HG03575 (cell line): ENCODE measurements around the gene SOBP.

Source experiments
- ATAC-seq: cut with Tn5 transposase; IDR thresholded peaks from one replicate; pipeline ENCODE4 v1.9.1; 2021; ENCODE audit not compliant: unreplicated experiment, insufficient number of reproducible peaks, low FRiP score; ENCODE audit errors: extremely low read depth

The SOBP gene

DNA sequence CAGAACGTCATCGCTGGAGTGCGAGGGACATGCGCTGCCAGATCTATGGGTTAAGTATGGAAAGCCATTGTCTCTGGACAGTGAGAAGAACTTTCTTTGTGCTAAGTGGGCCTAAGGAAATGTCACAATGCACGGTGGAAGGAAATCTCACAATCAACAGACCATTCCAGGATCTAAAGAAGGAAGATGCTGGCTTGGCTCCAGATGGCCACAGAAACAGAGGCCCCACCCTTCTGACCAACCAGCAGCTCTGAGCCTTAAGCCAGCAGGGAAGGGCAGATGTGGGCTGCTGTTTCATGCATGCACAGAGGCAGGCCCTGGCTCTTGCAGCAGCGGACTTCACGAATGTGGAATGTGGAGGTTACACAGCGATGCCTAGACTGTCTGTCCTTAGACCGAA is 156.3 kb downstream of the SOBP start:
- ATAC-seq: no peak

DNA sequence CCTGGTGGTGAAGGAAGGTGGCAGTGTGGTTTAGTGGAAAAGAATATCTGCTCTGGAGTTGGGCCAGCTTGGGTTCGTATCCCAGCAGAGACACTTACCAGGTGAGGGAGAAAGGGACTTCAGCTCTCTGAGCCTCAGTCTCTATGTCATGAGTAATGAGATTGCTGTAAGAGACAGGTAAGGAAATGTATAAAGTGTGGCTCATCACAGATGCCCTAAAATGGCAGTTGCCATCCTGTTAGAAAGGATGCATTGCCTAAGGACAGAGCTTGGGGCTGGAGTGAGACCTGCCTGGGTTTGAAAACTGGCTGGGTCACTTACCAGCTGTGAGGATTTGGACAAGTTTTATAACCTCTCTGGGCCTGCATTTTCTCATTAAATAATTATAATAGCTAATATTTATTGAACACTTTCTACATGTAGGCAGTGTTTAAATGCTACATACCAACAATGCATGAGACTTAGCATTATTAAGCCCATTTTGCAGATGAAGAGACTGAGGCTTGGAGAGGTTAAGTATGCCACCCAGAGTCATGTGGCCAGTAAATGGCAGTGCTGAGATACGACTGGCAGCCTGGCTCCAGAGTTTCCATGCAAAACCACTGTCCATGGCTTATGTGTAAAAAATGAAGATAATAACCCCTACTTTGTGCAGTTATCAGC is 157.0 kb downstream of the SOBP start:
- no peak for ATAC-seq

DNA sequence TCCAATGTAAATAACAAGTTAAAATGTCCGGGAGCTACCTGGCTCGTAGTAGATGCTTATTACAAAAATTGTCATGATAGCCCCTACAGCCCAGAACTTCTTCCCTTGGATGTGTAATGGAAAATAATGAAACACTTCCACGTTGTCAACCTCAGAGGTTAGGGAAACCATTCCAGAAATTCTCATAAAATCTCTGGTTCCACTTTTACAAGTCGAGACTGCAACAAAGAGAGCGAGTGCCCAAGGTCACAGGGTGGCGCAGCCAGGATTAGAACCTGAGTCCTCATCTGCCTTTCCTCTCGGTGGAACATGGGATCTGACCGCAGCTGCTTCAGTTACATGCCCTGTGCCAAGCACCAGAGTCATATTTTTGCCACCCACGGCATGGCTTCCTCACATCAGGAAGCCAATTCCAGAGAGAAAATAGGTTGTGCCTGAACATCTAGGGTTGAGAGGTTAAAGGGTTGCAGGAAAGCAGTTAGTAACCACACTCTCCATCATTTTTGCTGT is 157.6 kb downstream of the SOBP start:
- ATAC-seq: no peak

DNA sequence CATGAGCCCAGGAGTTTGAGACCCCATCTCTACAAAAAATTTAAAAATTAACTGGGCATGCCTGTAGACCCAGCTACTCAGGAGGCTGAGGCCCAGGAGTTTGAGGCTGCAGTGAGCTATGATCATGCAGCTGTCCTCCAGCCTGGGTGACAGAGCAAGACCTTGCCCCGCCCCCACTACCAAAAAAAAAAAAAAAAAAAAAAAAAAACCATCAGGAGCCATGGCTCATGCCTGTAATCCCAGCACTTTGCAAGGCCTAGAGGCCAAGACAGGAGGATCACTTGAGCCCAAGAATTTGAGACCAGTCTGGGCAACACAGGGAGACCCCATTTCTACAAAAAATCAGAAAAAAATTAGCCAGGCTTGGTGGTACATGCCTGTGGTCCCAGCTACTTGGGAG is 159.1 kb downstream of the SOBP start:
- ATAC-seq: no peak

DNA sequence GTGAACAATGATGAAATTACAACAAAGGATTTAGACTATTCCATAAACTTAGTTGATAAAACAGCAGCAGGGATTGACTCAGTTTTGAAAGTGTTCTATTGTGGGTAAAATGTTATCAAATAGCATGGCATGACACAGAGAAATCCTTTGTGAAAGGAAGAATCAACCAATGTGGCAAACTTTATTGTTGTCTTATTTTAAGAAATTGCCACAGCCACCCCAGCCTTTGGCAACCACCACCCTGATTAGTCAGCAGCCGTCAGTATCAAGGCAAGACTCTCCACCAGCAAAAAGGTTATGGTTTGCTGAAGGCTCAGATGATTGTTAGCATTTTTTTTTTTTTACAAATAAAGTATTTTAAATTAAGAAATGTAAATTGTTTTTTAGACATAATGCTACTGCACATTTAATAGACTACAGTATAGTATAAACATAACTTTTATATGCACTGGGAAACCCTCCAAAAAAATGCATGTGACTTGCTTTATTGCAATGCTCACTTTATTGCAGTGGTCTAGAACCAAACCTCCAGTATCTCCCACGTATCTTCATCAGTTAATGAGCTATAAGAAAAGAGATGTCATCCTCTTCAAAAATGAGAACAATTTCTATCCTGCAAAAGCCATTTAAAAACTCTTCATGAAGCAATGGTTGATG is 162.7 kb downstream of the SOBP start:
- ATAC-seq: no peak

DNA sequence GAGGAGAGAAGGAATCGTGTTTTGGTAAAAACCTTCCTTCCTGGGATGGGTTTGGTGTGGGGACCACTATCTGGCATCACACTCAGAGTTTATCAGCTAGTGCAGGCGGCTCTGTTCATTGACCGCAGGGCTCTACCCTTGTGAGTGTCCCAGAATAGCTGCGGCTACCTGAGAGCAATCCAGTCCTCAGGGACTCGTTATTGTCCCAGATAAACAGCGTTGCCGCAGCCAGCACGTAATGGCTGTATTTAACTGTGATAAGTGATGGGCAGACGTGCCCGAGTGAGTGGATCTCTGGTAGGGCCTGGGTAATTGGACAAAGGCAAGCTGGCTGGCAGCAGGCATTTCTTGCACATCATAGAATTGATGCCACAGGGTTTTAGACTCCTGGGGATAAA is 163.3 kb downstream of the SOBP start:
- no peak for ATAC-seq

DNA sequence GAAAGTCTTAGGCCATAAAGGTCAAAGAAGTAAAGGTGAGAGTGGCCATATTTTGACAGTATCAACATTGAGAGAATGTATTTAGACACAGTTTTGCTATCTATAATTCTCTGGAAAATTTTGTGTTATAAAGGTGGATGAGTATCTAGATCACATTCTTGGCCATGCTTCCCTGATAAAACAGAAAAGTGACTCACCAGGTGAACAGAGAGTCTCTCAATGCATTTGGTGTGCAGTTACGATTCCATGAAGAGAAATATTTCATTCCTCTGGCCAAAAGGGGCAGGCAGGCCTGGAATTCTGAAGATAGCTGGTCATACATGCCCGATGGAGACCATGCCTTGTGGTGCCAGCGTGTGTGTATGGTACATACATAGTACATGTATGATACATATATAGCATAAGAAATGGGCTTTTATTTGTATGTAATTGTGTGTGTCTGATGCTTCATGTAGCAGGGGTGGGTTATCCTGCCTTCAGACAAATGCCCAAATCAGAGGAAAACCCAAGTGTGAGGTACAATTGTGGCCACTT is 164.0 kb downstream of the SOBP start:
- no peak for ATAC-seq

DNA sequence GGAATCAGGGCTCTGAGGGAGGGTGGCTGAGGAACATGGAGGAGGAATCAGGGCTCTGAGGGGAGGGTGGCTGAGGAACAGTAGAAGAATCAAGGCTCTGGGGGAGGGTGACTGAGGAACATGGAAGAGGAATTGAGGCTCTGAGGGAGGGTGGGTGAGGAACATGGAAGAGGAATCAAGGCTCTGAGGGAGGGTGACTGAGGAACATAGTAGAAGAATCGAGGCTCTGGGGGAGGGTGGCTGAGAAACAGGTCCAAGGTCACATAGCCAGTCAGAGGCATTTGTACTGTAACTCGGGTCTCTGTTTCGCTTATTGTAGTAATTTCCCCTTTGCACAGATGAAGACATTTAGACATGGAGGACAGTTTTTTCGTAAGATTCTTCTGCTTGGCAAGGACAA is 164.8 kb downstream of the SOBP start:
- no peak for ATAC-seq

DNA sequence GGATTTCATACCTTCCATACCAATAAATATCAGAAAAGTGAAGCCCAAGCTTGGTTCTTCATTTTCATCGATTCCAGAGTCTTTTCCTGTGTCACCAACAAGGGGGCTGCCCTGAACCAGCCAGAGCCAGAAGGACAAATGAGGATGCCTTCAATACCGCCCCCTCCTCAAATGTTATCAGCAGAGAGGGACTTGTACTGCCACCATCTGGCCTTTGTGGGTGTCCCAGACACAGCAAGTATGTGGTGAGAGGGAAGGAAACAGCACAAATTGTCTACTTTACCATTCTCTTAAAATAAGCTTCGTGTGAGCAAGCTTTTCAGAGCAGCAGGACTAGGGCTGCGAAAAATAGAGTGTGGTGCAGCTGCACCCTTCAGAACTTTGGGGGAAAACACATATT is 165.3 kb downstream of the SOBP start:
- ATAC-seq: no peak

DNA sequence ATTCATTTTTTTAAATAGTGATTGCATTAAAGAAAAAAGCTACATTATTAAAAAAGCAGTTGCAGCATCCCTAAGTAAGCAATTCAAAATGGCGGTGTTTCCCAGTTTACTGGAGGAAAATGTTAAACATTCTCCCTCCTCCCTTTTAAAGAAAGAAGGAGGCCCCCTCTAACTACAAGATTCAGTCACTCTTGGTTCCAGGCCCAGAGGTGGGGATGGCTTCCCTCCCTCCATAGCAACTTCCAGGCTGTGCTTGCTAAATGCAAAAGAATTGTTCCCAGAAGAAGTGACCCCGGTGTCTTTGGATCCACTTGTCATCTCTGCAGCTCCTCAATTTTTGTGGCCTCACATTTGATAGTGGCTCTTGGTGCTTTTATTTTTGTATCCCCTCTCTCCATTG is 165.9 kb downstream of the SOBP start:
- no peak for ATAC-seq

DNA sequence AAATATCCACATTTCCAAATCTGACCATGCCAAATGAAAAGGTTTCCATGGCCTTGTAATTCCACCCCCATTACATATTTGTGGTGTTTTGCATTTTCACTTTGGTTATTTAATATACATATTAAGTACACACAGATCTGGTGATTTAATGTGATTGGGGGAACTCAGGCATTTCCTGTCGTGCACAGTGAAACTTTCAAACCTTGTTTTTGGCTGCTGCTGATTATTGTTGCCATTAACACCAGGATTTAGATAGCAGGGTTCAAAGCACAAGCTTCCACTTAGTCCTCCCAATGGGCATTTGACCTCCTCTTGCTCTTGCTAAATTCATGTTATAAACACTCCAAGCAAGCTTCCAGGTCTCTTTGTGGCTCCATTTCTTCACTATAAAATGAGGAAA is 166.5 kb downstream of the SOBP start:
- ATAC-seq: no peak

DNA sequence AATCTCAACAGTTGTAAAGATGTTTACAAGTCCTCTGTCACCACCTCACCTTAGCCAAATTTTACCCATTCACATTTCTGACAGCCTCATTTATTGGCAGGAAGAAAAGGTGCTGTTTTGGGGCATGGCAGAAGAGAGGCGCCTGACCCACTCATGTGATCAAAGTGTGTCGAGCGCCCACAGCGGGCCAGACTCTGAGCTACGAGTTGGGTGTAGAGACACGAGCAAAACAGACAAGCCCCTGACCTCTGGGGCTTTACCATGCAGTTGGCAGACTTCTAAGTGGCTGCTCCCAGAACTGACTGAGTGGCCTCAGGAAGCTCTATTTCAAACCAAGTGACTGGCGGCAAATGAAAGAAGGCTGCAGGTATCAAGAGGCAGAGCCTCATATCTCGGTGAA is 167.0 kb downstream of the SOBP start:
- ATAC-seq: no peak

DNA sequence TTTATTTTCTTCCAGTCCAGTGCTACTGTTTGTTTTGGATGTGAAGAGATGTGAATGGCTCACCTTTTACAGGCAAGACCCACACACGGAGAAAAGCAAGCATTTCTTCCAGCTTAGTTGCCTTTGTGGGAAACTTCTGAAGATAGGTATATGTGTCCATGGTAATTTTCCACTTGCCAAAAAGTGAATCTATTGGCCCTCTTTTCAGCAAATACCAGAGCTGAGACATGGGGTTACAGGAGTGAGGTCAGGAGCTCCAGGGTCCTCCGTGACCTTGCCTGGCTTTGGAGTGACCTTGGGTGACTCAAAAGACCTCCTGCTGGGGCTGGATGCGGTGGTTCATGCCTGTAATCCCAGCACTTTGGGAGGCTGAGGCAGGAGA is 167.4 kb downstream of the SOBP start:
- ATAC-seq: no peak

DNA sequence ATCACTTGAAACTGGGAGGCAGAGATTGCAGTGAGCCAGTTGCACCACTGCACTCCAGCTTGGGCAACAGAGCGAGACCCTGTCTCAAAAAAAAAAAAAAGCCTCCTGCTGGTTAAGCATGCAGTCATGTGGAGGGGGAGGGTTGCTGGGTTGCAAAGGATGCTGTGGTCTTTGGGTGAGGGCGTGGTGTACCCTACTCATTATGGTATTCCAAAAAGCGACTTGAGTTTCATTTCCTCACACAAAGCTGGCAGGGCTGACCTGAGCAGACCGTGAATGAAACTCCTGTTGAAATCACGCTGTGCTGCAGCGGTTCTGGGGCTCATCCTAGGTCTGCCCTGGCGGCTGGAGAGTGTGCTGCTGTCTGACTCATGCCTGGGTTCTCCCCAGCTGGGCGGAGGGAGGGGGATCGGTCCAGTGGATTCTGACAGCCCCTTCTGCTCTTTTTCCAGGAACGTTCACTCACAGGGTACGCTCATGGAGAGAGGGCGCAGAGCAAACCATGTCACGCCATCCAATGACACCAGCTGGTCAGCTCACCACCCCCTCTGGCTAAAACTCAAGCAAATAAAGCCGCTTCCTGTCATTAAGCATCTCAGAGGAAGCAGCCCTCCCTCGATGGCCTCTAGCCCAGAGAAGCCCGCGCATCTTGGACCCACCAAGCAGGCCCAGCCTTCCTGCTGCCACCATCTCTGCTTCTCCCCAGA is 168.0 kb downstream of the SOBP start:
- peak; percentile 75 for ATAC-seq

DNA sequence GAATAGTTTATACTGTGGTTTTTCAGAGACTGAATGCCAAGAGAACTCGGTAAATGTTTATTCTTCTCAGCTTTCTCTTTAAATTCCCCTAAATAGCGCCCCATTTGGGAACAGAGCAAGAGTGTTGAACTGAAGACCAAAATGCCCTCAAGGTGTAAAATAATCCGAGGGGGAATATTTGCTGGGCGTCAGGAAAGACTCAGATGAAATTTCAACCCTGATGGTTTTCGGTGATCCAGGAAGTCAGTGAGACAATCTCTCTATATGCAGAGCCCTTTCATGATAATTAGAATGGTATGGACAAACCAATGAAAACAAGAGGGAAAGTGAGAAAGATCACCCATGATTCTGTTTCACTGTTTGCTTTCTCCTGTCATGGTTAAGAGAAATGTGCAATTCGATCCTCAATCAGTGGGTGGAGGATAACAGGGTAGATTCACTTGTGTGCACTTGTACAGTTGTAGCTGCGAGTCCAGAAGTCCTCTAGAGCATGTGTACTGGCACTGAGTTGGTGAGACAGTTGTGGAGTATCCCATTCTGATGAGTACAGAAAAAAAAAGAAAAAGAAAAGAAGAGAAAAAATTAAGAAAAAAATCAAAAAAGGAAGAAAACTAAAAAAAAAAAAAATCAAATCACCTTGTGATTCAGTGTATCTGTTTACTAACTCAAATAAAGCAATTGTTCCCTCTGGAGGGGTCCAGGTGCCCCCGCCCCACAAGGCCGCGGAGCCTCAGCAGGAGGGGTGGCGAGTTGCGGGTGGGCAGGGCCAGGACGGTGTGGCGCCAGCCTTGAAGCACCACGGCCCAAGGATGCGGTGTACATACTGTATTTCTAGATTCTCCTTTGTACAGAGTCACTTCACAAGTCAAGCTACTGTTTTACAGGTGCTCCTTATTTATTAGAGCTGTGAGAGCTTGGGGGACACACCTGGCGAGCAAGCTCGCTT is 169.3 kb downstream of the SOBP start:
- ATAC-seq: no peak

DNA sequence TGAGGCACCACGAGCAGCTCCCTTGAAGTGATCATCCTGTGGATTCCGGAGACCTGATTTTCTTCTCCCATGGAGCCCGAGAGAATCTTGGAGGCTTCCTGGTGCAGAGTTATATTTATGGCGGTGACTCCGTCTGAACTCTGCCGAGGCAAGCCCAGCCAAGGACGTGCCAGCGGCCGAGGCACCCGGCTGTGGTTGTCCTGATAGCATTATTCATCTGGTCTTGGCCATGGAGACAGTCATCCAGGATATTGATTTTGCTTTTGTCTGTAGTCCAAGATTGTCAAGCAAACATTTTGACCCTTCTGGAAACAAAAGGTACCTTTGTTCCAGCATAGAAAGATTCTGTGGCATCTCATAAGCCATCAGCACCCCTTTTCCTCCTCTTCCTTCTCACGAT is 170.9 kb downstream of the SOBP start:
- ATAC-seq: no peak

DNA sequence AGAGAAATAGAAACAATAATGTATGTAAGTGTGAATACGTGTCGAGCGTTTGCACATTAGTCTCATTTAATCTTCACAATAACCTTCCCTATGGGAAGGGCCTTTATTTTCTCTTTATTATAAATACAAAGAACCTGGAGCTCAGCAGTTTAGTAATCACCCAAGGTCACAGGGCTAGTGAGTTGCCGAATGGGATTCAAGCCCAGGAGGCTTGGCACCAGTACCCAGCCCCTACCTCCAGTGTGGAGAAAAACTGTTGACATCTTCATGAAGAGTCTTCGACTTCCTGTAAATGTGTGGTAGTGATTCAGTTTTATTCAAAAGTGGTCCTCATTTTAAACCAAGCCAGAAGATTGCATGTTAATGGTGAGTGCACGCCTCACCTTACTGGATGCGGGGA is 171.4 kb downstream of the SOBP start:
- ATAC-seq: no peak

DNA sequence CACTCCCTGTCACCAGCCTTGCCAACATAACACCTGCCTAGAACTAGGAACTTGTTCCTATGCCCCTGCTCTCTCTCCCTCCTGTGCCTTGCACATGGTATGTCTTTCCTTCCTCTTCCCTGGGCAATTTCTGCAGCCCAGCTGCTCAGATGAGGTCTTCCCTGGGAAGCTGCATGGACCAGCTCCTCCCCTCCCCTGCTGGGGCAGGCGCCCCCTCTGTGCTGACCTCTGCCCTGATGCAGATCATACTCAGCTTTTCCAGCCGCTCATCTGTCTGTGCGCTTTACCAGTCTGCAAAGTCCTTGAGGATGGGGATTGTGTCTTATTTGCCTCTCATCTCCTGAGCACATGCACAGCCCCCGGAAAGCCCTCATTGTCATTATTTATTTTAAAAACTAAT is 172.4 kb downstream of the SOBP start:
- ATAC-seq: no peak

DNA sequence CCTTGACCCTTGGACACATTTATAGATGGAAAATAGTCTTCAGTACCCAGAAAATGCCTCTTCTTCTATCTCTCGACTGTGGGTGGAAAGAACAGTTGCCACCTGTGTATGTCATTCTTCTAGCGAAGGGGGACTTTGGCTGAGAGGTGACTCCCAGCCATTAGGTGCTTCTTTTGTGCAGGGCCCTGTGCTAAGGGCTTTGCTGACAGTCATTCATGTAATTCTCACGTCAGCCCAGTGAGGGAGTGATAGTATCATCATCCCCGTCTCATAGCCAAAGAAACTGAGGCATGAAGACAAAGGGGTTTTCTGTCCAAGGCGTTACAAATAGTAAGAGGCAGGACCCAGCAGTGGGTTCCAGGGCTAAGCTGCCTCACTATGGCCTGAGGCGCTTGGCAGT is 173.4 kb downstream of the SOBP start:
- ATAC-seq: no peak
